ENCODE data around the gene SLC27A2. TPM values are rescaled to one million over a fixed set of nuclear protein-coding genes. Genes with fewer than 3 reads are reported as not detected.

Gene SLC27A2
- total RNA-seq, result not detected in 2 replicates

DNA sequence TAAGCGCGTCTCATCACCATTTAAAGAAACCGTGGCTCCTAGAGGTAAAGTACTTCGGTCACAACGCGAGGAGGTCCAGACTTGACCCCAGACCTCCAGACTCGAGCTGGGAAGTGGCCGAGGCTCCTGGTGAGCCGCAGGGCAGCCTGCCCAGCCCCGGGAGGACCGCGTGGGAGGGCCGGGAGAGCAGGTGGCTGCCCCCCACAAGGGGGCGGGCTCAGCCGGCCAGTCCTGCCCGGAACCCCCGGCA, at the start of gene SLC27A2:
SLC27A2 (plus strand) TSS at position 228 of the 250 bp plus-strand sequence. CDS start 232 bp downstream, outside the sequence.

DNA sequence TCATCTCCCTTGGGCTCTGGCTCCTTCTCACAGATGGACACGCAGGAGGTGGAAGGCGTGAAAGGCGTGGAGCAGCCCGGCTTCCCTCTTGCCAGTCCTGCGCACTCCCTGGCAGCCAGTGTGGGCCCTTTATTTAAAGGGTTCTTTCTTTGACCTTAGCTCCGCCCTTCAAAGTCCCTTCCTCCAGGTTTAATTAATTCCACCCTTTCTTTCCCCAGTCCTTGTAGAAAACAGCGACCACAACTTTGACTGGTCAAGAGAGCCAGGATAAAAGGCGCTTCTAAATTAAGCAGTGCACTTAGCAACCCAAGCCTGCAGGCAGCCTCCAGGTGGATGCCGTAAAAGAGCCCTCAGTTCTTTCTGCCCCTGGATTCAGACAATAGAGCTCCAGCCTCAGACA, 83.6 kb downstream of the SLC27A2 start, which contains the start of gene HDC:
HDC (minus strand) TSS at position 107 of the 400 bp plus-strand sequence; CDS start at position 4, 103 bp downstream.

Other genes starting within 250 kb of the SLC27A2 start
- gene ATP8B4, start 63.0 kb upstream of the SLC27A2 start, total RNA-seq, result not detected in 2 replicates
- not detected in 2 replicates for gene HDC, start 83.5 kb downstream of the SLC27A2 start, total RNA-seq
- gene GABPB1, start 173.0 kb downstream of the SLC27A2 start, total RNA-seq, result 23.3 and 30.8 TPM in 2 replicates
- gene USP8, start 242.2 kb downstream of the SLC27A2 start, total RNA-seq, result 26.6 and 35.4 TPM in 2 replicates